Measurements from ENCODE around the gene CABLES2.

The CABLES2 gene

GRCh38 chr20:62344782-62345181, 62.3 kb downstream of the CABLES2 start:
- DNase-seq: no peak

- no peak for DNase-seq
Observed at GRCh38 chr20:62344092-62344491, 63.0 kb downstream of the CABLES2 start.

- peak; percentile 40 for DNase-seq
Observed at GRCh38 chr20:62342910-62343309, 64.2 kb downstream of the CABLES2 start.

- no peak for DNase-seq
Observed at GRCh38 chr20:62339647-62340062, 67.4 kb downstream of the CABLES2 start.

Measured in NCI-H510A treated with DMSO at 0.1 percent for 48 hours (cell line).